Sigmoid colon (tissue), 4 donors: ENCODE measurements around the gene ANXA2.

Experiments used
- CTCF ChIP-seq, 4 experiments: fragments of 450-650 bp in 3 of 4; fragments of 200-600 bp in 1 of 4; IDR thresholded peaks; one replicate each; pipeline ENCODE4 v1.5.1; 2016 to 2019; ENCODE audit warnings: antibody characterized with exemption in 4 of 4, mild to moderate bottlenecking in 3 of 4, moderate library complexity in 2 of 4
- EP300 ChIP-seq, 4 donors: sonication (generic); formaldehyde crosslinking; IDR thresholded peaks; one replicate each; pipeline ENCODE4 v1.6.1; 2017; ENCODE audit warnings: antibody characterized with exemption in 4 of 4
- POLR2A ChIP-seq, 2 donors: fragments of 450-650 bp; IDR thresholded peaks; one replicate each; pipeline ENCODE4 v1.6.1; 2016; ENCODE audit warnings: antibody characterized with exemption in 2 of 2, mild to moderate bottlenecking in 2 of 2, moderate library complexity in 2 of 2
- POLR2AphosphoS5 ChIP-seq, 4 donors: sonication (generic); formaldehyde crosslinking; IDR thresholded peaks; one replicate each; pipeline ENCODE4 v1.6.1; 2017; ENCODE audit warnings: antibody characterized with exemption in 4 of 4

GRCh38 chr15:60392986-60393790 is 4.6 kb downstream of the ANXA2 start:
- TF ChIP-seq CTCF (IDR thresholded peaks at IDR 0.05) (no peak), EP300 (IDR thresholded peaks at IDR 0.05) (peak in 1 of 4 donors; percentile 64), POLR2AphosphoS5 (IDR thresholded peaks at IDR 0.05) (peak in 3 of 4 donors; percentile 71 to 85 (median 80)), POLR2A (IDR thresholded peaks at IDR 0.05) (no peak)
